Dendritic cell treated with granulocyte-macrophage colony-stimulating factor and Interleukin-4, amounts not matched to agents 40 ng/mL and 50 ng/mL, for 4 days (primary cell): ENCODE measurements around the gene FHDC1.
A peak's percentile ranks its signal among the peaks of the same experiment; 100 is the strongest.

Experiments
- H3K27ac Mint-ChIP-seq: one replicate; pipeline ENCODE4 v1.8.0; 2022; ENCODE audit warnings: mild to moderate bottlenecking, mixed read lengths
- H3K27me3 Mint-ChIP-seq: one replicate; pipeline ENCODE4 v1.8.0; 2022; ENCODE audit warnings: mild to moderate bottlenecking, mixed read lengths
- H3K36me3 Mint-ChIP-seq: one replicate; pipeline ENCODE4 v1.8.0; 2022; ENCODE audit warnings: low read depth, mixed read lengths
- H3K4me1 Mint-ChIP-seq: one replicate; pipeline ENCODE4 v1.8.0; 2022; ENCODE audit warnings: low read depth, mixed read lengths
- H3K4me3 Mint-ChIP-seq: one replicate; pipeline ENCODE4 v1.8.0; 2022; ENCODE audit warnings: mild to moderate bottlenecking, moderate library complexity, mixed read lengths
- H3K9me3 Mint-ChIP-seq: one replicate; pipeline ENCODE4 v1.8.0; 2022; ENCODE audit warnings: mixed read lengths
- intact Hi-C: fragments of 100-400 bp; cut with micrococcal nuclease; formaldehyde crosslinking; loops from one replicate; pipeline ENCODE4 v1.15.0; 2022

The FHDC1 gene

DNA sequence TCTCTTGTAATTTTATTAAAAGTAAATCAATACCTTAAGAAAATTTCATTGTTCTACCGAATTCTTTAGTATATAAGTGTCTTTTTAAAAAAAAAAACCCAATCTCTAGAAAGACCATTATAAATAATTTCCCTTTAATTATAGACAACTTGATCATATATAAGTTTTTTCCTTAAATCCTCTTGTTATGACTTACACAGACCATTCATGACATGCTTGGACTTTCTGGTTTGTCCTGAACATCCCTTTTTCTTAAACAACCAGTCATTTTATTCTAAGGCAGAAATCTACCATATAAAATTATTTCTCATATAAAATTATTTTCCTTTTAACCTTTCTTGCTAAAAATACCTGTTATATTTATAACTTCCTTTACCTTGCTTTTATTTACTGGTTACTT lies 15.4 kb upstream of the FHDC1 start:
- H3K36me3 Mint-ChIP-seq = peaks cover 32% of the 10 kb centered on the region
- H3K27ac Mint-ChIP-seq = no peak overlapping the region
- intact Hi-C loops = no loop called here
- peaks cover 36% of the 10 kb centered on the region for H3K9me3 Mint-ChIP-seq
- H3K4me3 Mint-ChIP-seq = no peak overlapping the region
- no peaks in the 10 kb centered on the region for H3K27me3 Mint-ChIP-seq
- H3K4me1 Mint-ChIP-seq = peaks cover 4% of the 10 kb centered on the region

DNA sequence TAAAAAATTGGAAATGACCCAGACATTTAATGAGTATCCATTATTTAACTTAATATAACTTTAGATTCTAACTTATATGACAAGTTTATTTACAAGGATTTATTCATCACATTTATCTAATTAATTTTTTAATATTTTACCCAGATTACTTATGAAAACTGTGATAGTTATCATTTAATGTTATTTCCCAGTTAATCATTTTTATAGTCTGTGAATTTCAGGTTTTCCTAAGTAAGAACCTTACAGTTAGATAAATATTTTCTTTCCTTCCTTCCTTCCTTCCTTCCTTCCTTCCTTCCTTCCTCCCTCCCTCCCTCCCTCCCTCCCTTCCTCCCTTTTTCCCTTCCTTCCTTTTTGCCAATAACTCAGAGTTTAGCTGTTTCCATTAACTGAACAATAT lies 14.8 kb upstream of the FHDC1 start:
- Mint-ChIP-seq H3K27ac (no peak overlapping the region), H3K9me3 (peaks cover 36% of the 10 kb centered on the region), H3K27me3 (no peaks in the 10 kb centered on the region), H3K36me3 (peaks cover 32% of the 10 kb centered on the region), H3K4me3 (no peak overlapping the region), H3K4me1 (peaks cover 9% of the 10 kb centered on the region)
- intact Hi-C loops = no loop called here

GRCh38 chr4:152925851-152926250 lies 10.3 kb upstream of the FHDC1 start:
- Mint-ChIP-seq H3K27ac (no peak overlapping the region), H3K4me3 (no peak overlapping the region), H3K27me3 (peaks cover 4% of the 10 kb centered on the region), H3K4me1 (peaks cover 39% of the 10 kb centered on the region), H3K9me3 (peaks cover 12% of the 10 kb centered on the region), H3K36me3 (peaks cover 9% of the 10 kb centered on the region)
- intact Hi-C loops = no loop called here

DNA sequence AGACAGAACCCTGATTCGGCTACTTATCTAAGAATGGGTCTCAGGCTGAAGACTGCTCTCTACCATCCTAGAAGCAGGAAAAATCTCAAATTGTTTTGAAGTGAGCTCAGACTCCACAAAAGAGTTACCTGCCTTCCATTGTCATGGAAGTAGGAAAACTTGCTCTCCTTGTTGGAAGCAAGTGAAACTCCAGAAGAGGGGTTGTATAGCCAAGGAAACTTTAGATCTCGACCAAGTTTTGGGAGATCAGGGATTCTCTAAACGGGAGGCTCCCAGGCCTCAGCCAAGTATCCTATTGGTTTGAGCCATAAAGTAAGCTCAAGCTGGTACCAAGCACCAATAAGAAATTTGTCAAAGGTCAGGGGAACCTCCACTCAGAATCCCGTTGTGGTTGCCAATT lies 9.2 kb upstream of the FHDC1 start:
- intact Hi-C loops = no loop called here
- Mint-ChIP-seq H3K27ac (no peak overlapping the region), H3K9me3 (peaks cover 3% of the 10 kb centered on the region), H3K4me1 (peaks cover 39% of the 10 kb centered on the region), H3K27me3 (peaks cover 4% of the 10 kb centered on the region), H3K36me3 (peaks cover 2% of the 10 kb centered on the region), H3K4me3 (no peak overlapping the region)

DNA sequence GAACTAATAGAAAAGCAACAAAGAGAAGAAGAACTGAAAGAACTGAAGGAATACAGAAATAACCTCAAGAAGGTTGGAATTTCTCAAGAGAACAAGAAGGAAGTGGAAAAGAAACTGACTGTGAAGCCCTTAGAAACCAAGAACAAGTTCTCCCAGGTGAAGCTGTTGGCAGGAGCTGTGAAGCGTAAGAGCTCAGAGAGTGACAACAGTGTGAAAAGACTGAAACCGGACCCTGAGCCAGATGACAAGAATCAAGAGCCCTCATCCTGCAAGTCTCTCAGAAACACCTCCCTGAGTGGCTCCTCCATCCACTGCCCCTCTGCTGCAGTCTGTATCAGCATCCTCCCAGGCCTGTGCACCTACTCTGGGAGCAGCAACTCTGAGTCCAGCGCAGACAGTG lies 8.4 kb upstream of the FHDC1 start:
- H3K27ac Mint-ChIP-seq = no peak overlapping the region
- H3K27me3 Mint-ChIP-seq = peaks cover 4% of the 10 kb centered on the region
- H3K4me1 Mint-ChIP-seq = peaks cover 39% of the 10 kb centered on the region
- H3K4me3 Mint-ChIP-seq = no peak overlapping the region
- intact Hi-C loops = no loop called here
- no peaks in the 10 kb centered on the region for H3K36me3 Mint-ChIP-seq
- no peaks in the 10 kb centered on the region for H3K9me3 Mint-ChIP-seq

DNA sequence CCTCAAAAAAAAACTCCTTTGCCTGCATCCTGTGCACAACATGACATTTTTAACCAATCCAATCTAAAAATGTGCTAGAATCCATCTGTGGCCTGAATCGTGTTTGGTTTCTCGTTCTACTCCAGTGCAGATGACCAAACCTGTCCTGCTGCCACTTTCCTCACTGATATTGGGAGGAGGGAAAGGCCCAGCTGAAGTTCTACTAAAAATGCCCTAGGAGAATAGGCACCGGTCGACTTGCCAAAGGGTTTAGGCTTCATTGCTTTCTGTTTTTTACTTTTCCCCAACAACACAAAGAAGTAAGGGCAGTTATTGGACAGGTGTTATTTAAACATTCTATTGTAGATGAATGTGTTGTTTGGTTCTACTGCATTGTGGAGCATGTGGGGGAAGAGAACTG lies 7.8 kb upstream of the FHDC1 start:
- no peaks in the 10 kb centered on the region for H3K36me3 Mint-ChIP-seq
- H3K27me3 Mint-ChIP-seq = peaks cover 8% of the 10 kb centered on the region
- no peak overlapping the region for H3K4me3 Mint-ChIP-seq
- H3K4me1 Mint-ChIP-seq = peaks cover 39% of the 10 kb centered on the region
- H3K9me3 Mint-ChIP-seq = no peaks in the 10 kb centered on the region
- H3K27ac Mint-ChIP-seq = no peak overlapping the region
- intact Hi-C loops = no loop called here

DNA sequence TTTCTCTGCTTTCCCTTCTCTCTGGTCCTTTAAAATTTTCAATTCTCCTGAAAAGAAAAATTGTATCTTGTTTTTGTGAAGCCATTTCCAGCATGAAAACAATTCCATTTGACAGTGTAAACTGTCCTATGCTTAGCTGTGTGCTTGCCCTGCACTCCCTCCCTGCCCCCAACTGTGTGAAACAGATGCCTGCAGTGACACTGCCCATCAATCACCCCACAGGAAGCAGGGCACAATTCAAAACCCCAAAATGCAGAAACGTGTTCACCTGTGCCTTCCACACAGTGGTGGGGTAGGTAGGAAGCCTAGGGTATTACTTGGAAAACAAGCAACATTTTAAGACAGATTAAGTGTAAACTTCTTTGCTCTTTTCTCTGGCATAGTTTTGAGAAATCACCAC lies 6.2 kb upstream of the FHDC1 start:
- intact Hi-C loops = no loop called here
- Mint-ChIP-seq H3K36me3 (no peaks in the 10 kb centered on the region), H3K27ac (no peak overlapping the region), H3K27me3 (peaks cover 23% of the 10 kb centered on the region), H3K4me1 (peaks cover 40% of the 10 kb centered on the region), H3K4me3 (no peak overlapping the region), H3K9me3 (no peaks in the 10 kb centered on the region)

DNA sequence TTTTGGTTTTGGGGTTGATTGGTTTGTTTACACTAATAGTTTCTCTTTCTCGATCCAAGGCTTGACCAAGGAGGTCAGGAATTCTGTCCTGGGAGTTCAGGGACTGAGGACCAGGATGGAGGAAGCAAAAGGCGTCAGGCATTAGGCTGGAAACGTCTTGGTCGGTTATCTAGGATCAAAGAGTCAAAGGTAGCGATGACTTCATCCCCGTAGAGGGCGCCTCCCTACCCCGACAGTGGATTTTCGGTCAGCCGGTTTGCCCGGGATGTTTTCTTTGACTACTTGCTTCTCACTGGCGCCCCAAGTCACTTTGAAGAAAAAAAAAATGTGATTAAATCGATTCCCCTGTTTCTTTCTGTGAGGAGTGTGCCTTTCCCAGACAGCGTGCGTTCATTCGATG lies 980 bp upstream of the FHDC1 start:
- intact Hi-C loops = no loop called here
- Mint-ChIP-seq H3K36me3 (no peaks in the 10 kb centered on the region), H3K4me3 (no peak overlapping the region), H3K27ac (no peak overlapping the region), H3K9me3 (no peaks in the 10 kb centered on the region), H3K4me1 (peaks cover 21% of the 10 kb centered on the region), H3K27me3 (peaks cover 66% of the 10 kb centered on the region)

GRCh38 chr4:152936446-152937335 lies 568 bp downstream of the FHDC1 start:
- no peaks in the 10 kb centered on the region for H3K36me3 Mint-ChIP-seq
- intact Hi-C loops = no loop called here
- H3K4me3 Mint-ChIP-seq = peak overlapping the region; percentile 57
- no peak overlapping the region for H3K27ac Mint-ChIP-seq
- peaks cover 21% of the 10 kb centered on the region for H3K4me1 Mint-ChIP-seq
- H3K27me3 Mint-ChIP-seq = peaks cover 70% of the 10 kb centered on the region
- H3K9me3 Mint-ChIP-seq = no peaks in the 10 kb centered on the region

DNA sequence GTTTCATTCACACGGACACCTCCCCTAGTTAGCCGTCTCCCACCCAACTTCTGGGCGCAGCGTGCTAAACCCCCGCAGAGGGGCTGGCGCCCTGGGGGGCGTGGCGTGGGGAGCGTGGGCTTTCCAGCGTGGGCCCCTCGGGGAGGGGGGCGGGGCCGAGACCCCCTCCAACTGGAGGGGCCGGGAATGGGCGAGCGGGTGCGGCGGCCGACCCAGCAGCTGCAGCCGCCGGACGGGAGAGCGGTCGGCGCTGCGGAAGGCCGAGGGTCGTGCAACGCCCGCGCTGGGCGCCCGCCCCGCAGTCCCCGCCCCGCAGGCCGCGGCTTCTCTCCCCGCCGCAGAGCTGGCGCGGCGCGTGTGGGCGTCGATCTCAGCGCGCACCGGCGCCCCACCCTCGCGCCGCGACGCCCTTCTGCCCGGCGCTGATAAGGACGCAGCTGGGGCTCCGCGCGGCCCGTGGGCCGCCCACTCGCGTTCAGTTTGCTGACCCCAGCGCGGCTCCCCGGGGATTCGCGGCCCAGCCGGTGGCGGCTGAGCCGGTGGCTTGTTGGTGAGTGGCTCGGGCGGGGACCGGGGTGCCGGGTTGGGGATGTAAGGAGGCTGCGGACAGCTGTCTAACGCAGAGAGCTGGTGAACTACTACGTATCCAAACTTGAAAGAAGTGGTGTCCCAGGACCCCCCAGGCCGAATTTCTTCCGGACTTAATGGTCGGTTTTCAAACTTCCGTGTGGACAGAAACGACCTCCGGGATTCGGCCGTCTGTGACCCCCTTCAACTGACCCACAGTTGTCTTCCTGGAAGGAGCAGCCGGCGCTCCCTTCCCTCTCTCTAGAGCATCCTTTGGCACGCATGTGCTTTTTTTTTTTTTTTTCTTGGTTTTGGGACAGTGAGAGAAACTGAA lies 1.5 kb downstream of the FHDC1 start:
- peak overlapping the region; percentile 66 for H3K4me3 Mint-ChIP-seq
- intact Hi-C loops = no loop called here
- no peak overlapping the region for H3K27ac Mint-ChIP-seq
- no peaks in the 10 kb centered on the region for H3K36me3 Mint-ChIP-seq
- no peaks in the 10 kb centered on the region for H3K9me3 Mint-ChIP-seq
- peaks cover 73% of the 10 kb centered on the region for H3K27me3 Mint-ChIP-seq
- peaks cover 21% of the 10 kb centered on the region for H3K4me1 Mint-ChIP-seq

GRCh38 chr4:152938237-152938947 lies 2.3 kb downstream of the FHDC1 start:
- intact Hi-C loops = no loop called here
- Mint-ChIP-seq H3K4me1 (peaks cover 21% of the 10 kb centered on the region), H3K4me3 (peak overlapping the region; percentile 66), H3K9me3 (no peaks in the 10 kb centered on the region), H3K36me3 (no peaks in the 10 kb centered on the region), H3K27ac (no peak overlapping the region), H3K27me3 (peaks cover 68% of the 10 kb centered on the region)

GRCh38 chr4:152939621-152940020 lies 3.5 kb downstream of the FHDC1 start:
- Mint-ChIP-seq H3K27ac (no peak overlapping the region), H3K4me3 (no peak overlapping the region), H3K36me3 (no peaks in the 10 kb centered on the region), H3K4me1 (peaks cover 21% of the 10 kb centered on the region), H3K9me3 (no peaks in the 10 kb centered on the region), H3K27me3 (peaks cover 56% of the 10 kb centered on the region)
- intact Hi-C loops = no loop called here

GRCh38 chr4:152940461-152940860 lies 4.3 kb downstream of the FHDC1 start:
- H3K27ac Mint-ChIP-seq = no peak overlapping the region
- intact Hi-C loops = no loop called here
- H3K4me1 Mint-ChIP-seq = peaks cover 14% of the 10 kb centered on the region
- peaks cover 48% of the 10 kb centered on the region for H3K27me3 Mint-ChIP-seq
- H3K4me3 Mint-ChIP-seq = no peak overlapping the region
- H3K36me3 Mint-ChIP-seq = no peaks in the 10 kb centered on the region
- no peaks in the 10 kb centered on the region for H3K9me3 Mint-ChIP-seq

DNA sequence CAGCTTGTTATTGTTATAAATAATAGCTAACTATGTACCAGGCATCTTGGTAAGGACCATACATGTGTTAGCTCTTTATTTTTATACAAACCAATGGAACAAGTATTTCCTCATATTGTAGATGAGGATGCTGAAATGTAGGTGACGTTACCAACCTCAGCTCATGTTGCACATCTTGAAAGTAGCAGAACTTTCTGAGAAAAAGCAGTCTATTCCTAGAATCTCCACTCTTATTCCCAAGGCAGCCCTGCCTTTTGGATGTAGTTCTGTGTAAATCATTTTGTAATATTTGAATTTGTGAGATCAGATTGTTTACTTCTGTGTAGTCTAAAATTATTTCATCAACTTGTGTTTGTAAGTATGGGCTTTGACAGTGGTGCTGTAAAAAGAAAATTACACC lies 5.3 kb downstream of the FHDC1 start:
- H3K36me3 Mint-ChIP-seq = no peaks in the 10 kb centered on the region
- intact Hi-C loops = no loop called here
- H3K4me1 Mint-ChIP-seq = peaks cover 8% of the 10 kb centered on the region

More for the DNA sequence above, 5.3 kb downstream of the FHDC1 start:
- Mint-ChIP-seq H3K4me3 (no peak overlapping the region), H3K9me3 (no peaks in the 10 kb centered on the region), H3K27me3 (peaks cover 40% of the 10 kb centered on the region), H3K27ac (no peak overlapping the region)
